Measurements from ENCODE around the gene ZBTB46.
"Not testable (repeated sequence)": the region's sequence is repeated elsewhere in the genome, so short reads cannot be mapped to it uniquely, and the experiment has no call there.

Gene ZBTB46

DNA sequence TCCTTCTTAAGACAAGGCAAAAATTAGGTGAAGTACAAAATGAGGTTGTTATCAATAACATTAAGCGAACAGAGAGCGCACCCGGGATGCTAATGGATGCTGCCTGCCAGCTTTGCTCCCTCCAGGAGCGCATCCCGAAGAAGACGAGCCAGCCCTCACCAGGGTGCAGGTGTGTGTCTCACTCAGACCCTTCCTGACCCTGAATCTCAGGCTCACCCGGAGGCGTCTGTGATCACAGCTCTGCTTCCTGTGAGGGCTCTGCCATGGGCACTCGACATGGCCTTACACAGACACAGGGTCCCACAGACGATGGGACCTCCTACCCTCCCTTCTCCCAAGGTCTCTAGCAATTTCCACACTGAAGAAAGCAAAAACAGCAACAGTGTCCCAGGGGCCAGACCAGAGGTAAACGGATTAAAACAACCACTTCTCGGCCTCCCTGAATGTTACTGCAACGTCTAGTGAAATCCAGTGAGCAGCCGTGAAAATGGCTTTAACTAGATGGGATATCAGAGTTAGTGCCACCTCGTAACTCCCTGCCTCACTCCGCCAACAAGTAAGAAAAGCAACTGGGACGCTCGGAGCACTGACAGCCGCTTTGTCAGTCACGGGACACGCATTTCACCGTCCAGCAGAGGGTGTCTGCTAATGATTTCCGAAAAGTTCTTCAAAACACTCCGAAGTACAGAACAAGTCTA, 11.7 kb downstream of the ZBTB46 start:
- no peak for DNase-seq (ENCODE audit: low read depth in 2 of 2, low spot score in 1 of 2)

DNA sequence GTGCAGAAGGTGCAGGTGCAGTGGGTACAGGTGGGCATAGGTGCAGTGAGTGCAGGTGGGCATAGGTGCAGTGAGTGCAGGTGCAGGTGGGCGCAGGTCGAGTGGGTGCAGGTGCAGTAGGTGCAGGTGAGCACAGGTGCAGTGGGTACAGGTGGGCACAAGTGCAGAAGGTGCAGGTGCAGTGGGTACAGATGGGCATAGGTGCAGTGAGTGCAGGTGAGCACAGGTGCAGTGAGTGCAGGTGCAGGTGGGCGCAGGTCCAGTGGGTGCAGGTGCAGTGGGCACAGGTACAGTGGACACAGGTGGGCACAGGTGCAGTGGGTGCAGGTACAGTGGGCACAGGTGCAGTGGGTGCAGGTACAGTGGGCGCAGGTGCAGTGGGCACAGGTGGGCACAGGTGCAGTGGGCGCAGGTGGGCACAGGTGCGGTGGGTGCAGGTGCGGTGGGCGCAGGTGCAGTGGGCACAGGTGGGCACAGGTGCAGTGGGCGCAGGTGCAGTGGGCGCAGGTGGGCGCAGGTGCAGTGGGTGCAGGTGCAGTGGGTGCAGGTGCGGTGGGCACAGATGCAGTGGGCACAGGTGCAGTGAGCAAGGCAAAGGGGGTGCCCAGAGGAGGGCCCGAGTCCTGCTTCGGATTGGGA, 15.3 kb downstream of the ZBTB46 start:
- DNase-seq (ENCODE audit: low read depth in 2 of 2, low spot score in 1 of 2), result no peak

DNA sequence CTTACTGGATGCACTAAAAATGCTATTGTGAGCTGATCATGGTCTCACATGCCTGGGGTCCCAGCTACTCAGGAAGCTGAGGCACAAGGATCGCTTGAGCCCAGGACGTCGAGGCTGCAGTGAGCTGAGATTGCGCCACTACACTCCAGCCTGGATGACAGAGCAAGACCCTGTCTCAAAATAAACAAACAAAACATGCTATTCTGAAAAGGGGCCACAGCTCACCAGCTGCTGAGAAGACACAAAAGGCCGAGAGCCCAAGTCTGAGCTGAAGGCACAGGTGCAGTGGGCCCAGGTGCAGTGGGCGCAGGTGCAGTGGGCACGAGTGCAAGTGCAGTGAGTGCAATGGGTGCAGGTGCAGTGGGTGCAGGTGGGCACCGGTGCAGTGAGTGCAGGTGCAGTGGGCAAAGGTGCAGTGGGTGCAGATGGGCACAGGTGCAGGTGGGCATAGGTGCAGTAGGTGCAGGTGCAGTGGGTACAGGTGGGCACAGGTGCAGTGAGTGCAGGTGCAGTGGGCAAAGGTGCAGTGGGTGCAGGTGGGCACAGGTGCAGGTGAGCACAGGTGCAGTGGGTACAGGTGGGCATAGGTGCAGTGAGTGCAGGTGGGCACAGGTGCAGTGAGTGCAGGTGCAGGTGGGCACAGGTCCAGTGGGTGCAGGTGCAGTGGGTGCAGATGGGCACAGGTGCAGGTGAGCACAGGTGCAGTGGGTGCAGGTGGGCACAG, 16.0 kb downstream of the ZBTB46 start:
- DNase-seq (ENCODE audit: low read depth in 2 of 2, low spot score in 1 of 2), result no peak

DNA sequence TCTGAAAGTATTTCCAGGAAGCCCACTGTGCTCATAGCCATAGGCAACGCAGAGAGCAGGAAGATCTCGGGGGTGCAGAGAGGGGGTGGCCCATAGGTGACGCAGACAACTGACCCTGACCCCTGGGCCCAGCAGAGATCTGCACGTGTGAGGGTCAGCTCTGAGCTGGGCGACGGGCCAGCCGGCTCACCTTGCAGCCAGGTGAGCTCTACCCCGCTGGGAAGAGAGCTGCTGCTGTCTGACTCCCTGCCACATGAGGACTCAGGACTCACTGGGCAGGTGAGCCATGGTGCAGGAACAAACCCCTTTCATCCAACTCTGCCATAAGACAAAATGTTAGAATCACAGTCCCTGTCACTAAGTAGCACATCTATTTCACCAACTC, 19.6 kb downstream of the ZBTB46 start:
- DNase-seq (ENCODE audit: low read depth in 2 of 2, low spot score in 1 of 2), result no peak

DNA sequence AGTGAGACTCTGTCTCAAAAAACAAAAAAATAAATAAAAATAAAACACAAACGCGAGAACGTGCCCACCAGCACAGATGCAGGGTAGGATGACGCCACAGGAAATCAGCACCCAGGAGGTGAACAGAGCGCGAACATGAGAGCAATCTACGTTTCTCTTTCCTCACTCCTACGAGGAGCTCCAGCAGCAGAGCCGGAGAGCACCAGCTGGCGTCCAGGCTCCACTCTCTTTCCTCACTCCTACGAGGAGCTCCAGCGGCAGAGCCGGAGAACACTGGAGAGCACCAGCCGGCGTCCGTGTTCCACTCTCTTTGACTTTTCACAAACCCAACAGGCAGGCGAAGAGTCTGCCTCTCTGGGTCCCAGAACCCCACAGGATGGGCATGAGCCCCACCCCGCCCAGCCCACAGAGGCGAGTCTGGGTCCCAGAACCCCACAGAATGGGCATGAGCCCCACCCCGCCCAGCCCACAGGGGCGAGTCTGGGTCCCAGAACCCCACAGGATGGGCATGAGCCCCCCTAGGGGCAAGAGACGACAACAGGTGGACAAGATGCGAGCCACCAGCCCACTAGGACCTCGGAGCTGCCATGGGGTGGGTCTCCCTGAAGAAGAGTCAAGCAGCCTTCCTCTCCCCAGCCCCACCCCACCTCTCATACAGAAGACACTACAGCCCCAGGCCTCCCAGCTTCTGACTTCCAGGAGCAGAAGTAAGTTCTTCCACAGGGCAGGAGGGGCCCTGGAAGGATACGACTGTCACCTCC, 20.2 kb downstream of the ZBTB46 start:
- no peak for DNase-seq (ENCODE audit: low read depth in 2 of 2, low spot score in 1 of 2)

DNA sequence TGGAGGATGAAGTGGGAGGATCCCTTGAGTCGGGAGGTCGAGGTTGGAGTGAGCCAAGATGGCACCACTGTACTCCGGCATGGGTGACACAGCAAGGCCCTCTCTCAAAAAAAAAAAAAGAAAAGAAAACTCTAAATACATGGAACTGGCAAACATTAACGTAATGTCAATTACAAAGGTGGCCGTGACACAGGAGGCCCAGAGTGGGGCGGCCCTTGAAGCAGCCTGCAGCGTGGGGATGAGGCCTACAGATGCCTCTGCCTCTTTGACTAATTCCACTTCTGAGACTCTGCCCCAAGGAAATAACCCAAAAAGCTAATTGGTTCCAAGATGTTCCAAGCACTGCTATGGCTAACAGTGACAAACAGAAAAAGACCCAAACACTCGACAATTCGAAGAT, 21.2 kb downstream of the ZBTB46 start:
- DNase-seq (ENCODE audit: low read depth in 2 of 2, low spot score in 1 of 2), result no peak

DNA sequence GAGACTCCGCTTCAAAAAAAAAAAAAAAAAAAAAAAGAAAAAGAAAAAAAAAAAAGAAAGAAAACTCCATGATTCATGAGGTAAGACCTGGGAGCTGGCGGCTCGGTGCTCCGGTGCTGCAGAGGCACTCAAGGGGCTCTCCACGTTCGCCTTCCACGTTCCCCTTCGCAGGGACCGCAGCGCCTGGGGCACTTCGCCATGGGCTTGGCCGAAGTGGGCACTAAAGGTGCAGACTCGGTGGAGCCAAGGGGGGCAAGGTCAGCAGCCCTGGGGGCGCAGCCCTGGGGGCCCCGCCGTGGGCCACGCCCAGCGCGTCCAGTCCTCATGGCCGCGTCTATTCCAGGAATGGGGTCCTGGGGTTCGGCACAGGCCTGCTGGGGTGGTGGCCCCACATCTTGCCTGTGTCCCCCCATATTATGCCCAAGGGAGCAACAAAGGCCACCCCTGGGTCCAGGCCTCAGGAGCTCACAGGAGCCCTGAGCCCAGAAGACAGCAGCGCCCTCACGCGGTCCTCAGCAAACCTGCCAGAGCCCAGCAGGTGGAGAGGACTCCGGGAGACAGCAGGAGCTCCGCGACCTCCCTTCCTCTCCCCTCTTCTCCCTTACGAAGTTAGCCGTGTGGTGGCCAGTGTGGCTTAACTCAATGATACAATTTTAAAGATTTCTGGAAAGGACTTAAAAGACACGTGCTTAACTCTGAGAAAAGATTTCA, 21.9 kb downstream of the ZBTB46 start:
- DNase-seq (ENCODE audit: low read depth in 2 of 2, low spot score in 1 of 2), result no peak

DNA sequence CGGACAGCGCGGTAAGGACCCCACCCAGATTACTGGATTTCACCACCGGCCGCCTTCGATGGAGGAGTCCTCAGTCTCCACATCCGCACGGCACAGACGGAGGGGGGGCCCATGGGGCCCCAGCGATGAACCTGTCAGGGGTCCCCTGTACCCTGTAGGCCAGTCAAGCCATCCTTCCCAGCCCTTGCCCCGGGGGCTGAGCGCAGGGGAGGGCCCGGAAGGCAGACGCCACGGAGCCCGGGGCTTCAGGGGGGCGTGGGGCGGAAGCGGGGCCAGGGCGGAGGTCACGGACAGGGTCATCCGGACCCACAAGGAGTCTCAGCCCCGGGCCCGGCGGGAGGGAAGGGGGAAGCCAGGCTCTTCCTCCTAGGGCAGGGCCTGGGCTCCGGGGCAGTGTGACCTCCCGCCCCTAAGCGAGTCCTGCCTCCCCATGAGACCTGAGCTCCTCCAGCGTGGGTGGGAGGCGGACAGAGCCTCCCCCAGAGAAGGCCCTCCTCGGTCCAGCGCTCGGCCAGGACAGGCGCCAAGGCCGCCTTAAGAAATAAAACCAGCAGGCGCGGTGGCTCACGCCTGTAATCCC, 22.8 kb downstream of the ZBTB46 start:
- no peak for DNase-seq (ENCODE audit: low read depth in 2 of 2, low spot score in 1 of 2)

DNA sequence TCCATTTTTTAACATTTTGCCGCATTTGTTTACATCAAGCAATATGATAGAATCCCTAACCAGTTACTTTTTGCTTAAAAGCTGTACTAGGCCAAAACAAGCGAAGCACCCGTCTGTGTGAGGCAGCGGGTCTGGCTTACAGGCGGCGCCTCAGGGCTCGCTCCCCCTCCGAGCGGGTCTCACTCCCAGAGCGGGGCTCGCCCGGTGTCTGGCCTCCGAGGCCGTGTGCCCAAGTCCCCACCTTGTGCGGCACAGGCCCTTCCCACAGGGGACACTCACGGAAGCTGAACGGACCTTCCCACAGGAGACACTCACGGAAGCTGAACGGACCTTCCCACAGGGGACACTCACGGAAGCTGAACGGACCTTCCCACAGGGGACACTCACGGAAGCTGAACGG, 23.4 kb downstream of the ZBTB46 start:
- DNase-seq (ENCODE audit: low read depth in 2 of 2, low spot score in 1 of 2), result no peak

DNA sequence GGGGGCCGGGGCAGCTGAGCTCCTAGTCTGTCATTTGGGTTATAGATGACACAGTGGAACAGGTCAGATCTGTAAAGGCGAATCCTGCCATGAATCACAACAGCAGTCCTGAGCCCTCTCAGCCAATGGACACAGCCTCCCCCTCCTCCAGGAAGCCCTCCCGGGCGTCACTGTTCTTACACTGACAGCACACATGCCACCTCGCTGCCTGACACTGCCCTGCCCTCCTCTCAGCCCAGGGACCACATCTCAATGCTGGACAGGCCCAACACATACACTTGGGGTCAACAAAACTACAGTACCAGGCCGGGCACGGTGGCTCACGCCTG, 26.8 kb downstream of the ZBTB46 start:
- no peak for DNase-seq (ENCODE audit: low read depth in 2 of 2, low spot score in 1 of 2)

DNA sequence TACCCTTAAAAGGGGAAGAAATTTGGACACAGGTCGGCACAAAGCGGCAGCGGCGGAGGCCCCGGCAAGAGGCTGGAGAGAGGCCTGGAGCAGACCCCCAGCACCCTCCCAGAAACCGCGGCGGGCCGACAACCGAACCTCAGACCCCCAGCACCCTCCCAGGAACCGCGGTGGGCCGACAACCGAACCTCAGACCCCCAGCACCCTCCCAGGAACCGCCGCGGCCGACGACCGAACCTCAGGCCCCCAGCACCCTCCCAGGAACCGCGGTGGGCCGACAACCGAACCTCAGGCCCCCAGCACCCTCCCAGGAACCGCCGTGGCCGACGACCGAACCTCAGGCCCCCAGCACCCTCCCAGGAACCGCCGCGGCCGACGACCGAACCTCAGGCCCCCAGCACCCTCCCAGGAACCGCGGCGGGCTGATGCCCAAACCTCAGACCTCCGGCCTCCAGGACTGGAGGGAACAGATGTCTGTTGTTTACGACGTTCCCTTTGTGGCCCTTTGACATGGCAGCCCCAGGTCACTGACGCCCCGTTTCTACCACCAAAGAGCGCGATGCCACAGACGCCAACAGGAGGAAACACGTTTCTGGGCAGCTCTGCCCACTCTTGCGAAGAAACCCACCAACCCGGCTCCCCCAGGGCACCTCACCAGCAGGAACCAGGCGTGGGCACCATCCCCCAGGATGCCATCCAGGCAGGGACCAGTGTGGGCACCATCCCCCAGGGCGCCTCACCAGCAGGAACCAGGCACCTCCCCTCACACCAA, 28.4 kb downstream of the ZBTB46 start:
- no peak for DNase-seq (ENCODE audit: low read depth in 2 of 2, low spot score in 1 of 2)

DNA sequence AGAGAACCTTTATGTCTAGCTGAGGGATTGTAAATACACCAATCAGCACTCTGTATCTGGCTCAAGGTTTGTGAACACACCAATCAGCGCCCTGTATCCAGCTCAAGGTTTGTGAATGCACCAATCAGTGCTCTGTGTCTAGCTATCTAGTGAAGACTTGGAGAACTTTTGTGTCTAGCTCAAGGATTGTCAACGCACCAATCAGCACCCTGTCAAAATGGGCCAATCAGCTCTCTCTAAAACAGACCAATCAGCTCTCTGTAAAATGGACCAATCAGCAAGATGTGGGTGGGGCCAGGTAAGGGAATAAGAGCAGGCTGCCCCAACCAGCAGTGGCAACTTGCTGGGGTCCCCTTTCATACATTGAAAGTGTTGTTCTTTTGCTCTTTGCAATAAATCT, 29.9 kb downstream of the ZBTB46 start:
- not testable (repeated sequence) for DNase-seq (ENCODE audit: low read depth in 2 of 2, low spot score in 1 of 2)

DNA sequence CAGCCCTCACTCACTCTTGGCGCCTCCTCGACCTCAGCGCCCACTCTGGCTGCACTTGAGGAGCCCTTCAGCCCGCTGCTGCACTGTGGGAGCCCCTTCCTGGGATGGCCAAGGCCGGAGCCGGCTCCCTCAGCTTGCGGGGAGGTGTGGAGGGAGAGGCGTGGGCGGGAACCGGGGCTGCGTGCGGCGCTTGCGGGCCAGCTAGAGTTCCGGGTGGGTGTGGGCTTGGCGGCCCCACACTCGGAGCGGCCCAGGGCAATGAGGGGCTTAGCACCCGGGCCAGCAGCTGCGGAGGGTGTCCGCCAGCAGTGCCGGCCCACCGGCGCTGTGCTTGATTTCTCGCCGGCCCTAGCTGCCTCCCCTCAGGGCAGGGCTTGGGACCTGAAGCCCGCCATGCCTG, 30.7 kb downstream of the ZBTB46 start:
- not testable (repeated sequence) for DNase-seq (ENCODE audit: low read depth in 2 of 2, low spot score in 1 of 2)

DNA sequence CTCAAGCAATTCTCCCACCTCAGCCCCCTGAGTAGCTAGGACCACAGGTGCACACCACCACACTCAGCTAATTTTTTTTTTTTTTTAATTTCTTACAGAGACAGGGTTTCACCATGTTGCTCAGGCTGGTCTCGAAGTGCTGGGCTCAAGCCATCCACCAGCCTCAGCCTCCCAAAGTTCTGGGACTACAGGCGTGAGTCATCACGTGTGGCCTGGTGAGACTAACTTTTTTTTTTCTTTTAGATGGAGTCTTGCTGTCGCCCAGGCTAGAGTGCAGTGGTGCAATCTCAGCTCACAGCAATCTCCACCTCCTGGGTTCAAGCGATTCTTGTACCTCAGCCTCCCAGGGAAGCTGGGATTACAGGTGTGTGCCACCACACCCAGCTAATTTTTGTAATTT, 31.9 kb downstream of the ZBTB46 start:
- not testable (repeated sequence) for DNase-seq (ENCODE audit: low read depth in 2 of 2, low spot score in 1 of 2)

DNA sequence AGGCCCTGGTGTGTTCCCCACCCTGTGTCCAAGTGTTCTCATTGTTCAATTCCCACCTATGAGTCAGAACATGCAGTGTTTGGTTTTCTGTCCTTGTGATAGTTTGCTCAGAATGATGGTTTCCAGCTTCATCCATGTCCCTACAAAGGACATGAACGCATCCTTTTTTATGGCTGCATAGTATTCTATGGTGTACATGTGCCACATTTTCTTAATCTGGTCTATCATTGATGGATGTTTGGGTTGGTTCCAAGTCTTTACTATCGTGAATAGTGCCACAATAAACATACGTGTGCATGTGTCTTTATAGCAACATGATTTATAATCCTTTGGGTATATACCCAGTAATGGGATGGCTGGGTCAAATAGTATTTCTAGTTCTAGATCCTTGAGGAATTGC, 33.9 kb downstream of the ZBTB46 start:
- DNase-seq (ENCODE audit: low read depth in 2 of 2, low spot score in 1 of 2), result not testable (repeated sequence)

DNA sequence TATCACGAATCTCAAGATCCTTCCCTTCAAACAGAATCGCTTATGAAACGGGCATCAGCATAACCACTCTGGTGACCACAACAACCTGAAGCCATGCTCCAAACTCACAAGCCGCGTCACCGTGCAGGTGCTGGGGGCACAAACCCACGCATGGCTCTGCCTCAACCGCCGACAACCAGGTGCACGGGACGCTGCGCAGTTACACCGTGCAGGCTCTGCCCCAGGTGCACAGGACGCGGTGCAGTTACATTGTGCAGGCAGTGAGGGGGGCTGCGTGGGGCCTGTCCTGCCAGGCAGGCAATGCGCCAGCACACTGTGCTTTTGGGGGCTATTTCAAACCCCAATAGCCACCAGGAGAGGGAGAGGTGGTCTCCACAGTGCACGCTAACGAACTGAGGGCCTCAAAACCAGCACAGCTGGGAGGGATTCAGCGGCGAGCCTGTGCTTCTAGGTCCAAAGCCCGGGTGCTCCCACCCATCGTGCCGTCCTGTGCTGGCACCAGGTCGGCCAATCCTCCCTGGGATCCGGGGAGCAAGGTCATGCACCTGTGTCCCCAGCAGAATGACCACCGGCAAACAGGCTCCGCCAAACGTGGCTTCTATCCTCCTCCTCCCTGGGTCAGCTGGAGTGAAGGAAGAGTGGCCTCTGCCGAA, 35.8 kb downstream of the ZBTB46 start:
- no peak for DNase-seq (ENCODE audit: low read depth in 2 of 2, low spot score in 1 of 2)

DNA sequence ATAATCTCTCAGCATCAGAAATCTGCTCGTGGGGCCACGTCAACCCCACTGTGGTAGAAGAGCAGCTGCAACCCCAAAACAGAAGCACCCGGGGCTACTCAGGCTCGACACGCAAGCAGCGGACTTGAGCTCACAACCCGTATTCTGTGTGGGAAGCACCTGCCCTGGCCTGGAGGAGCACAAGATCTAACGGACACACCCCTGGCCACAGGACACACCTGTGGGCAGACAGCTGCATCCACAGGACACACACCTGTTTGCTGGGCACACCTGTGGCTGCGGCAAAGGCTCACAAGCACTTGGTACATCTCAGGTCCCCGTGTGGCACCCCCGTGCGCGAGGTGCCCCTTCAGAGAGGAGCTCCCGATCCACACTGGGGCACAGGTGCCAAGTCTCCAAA, 36.5 kb downstream of the ZBTB46 start:
- DNase-seq (ENCODE audit: low read depth in 2 of 2, low spot score in 1 of 2), result no peak

DNA sequence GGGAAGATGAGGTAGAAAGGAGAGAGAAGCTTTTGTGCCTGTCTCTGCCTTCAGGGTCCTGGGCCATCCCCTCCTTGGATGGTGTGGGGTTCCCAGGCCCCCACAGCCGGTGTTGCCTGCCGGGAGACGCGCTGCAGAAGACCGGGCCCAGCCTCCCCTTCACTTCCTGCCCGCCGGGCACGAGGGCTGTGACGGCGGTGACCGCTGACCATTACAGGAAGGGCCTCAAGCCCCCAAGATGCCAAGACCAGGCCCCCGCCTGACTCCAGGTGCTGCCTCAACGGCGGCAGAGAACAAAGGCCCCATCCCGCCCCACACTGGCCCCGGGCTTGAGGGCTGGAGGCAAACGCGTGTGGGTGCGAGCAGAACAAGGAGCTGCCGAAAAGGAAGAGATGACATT, 38.2 kb downstream of the ZBTB46 start:
- no peak for DNase-seq (ENCODE audit: low read depth in 2 of 2, low spot score in 1 of 2)

DNA sequence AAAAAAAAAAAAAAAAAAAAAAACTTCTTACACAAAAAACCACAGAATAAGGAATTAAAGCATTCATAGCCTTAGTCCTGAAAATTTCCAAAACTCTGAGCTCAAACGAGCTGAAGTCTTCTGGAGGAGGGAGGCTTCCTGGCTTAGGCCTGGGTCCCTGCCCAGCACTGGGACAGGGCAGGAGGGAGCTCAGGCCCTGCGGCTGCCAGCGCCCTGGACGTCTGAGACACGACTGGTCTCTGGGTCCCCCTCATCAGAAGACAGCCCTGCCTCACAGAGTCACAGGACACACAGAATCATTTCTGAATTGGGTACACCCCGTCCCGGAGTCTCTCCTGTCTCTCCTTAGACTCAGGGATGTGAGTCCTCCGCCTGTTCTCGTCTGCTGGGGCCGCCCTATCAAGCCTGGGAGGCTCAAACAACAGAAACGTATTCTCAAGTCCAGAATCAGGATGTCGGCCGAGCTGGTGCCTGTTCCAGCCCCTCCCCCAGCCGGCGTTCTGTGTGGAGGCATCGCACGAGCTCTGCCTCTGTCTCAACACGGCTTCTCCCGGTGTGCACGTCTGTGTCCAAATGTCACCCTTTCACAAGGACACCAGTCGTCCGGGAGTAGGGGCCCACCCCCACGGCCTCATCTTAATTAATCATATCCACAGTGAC, 39.4 kb downstream of the ZBTB46 start:
- DNase-seq (ENCODE audit: low read depth in 2 of 2, low spot score in 1 of 2), result no peak
